Endodermal cell (in vitro differentiated cells): ENCODE results near the gene DLX1. TPM values are rescaled to one million over a fixed set of nuclear protein-coding genes. Genes with fewer than 3 reads are reported as not detected.

Experiments
- DNase-seq: peaks from one replicate; pipeline ENCODE4 v3.0.0-alpha.2; 2017
- H3K27ac ChIP-seq: 2 replicates; pipeline ENCODE4 v1.5.1; 2013; ENCODE audit warnings: mild to moderate bottlenecking, low read depth, low read length, moderate library complexity
- H3K27me3 ChIP-seq: 2 replicates; pipeline ENCODE4 v1.6.1; 2013; ENCODE audit warnings: mild to moderate bottlenecking, low read length, moderate library complexity; ENCODE audit not compliant: insufficient read depth, control insufficient read depth, poor library complexity, severe bottlenecking
- H3K36me3 ChIP-seq: 2 replicates; pipeline ENCODE4 v1.7.0; 2013; ENCODE audit warnings: mild to moderate bottlenecking, low read length, moderate library complexity; ENCODE audit not compliant: control insufficient read depth, insufficient read depth
- H3K4me1 ChIP-seq: one replicate; pipeline ENCODE4 v1.7.0; 2013; ENCODE audit warnings: low read length; ENCODE audit not compliant: control insufficient read depth, insufficient read depth
- H3K4me3 ChIP-seq: 2 replicates; pipeline ENCODE4 v1.5.1; 2013; ENCODE audit warnings: mild to moderate bottlenecking, low read length, moderate library complexity
- H3K9ac ChIP-seq: 2 replicates; pipeline ENCODE4 v1.6.1; 2013; ENCODE audit warnings: mild to moderate bottlenecking, low read length, moderate library complexity; ENCODE audit not compliant: poor library complexity, severe bottlenecking; ENCODE audit errors: extremely low read depth
- H3K9me3 ChIP-seq: 2 replicates; pipeline ENCODE4 v1.6.1; 2013; ENCODE audit warnings: mild to moderate bottlenecking, low read length, moderate library complexity; ENCODE audit not compliant: control insufficient read depth
- H3K27ac Mint-ChIP-seq: 2 replicates; pipeline ENCODE4 v1.8.0; 2020; ENCODE audit warnings: mixed read lengths
- H3K27me3 Mint-ChIP-seq: 2 replicates; pipeline ENCODE4 v1.8.0; 2021; ENCODE audit warnings: mild to moderate bottlenecking, mixed read lengths; ENCODE audit not compliant: insufficient read depth
- H3K36me3 Mint-ChIP-seq: 2 replicates; pipeline ENCODE4 v1.8.0; 2020; ENCODE audit warnings: low read depth, mixed read lengths
- H3K4me1 Mint-ChIP-seq: 2 replicates; pipeline ENCODE4 v1.8.0; 2020; ENCODE audit warnings: mixed read lengths
- H3K4me3 Mint-ChIP-seq: 2 replicates; pipeline ENCODE4 v1.8.0; 2020; ENCODE audit warnings: mild to moderate bottlenecking, moderate library complexity, mixed read lengths
- H3K9me3 Mint-ChIP-seq: 2 replicates; pipeline ENCODE4 v1.8.0; 2020; ENCODE audit warnings: mild to moderate bottlenecking, mixed read lengths
- WGBS, 2 experiments: methylation state at CpG; one replicate each; pipeline versions ENCODE4 v1.1.5 to v1.1.7; 2013; ENCODE audit warnings: missing lambda C conversion rate in 2 of 2, mixed read lengths in 1 of 2; ENCODE audit not compliant: insufficient coverage in 1 of 2, insufficient read length in 1 of 2; 5-methylcytosine and 5-hydroxymethylcytosine counted together
- total RNA-seq, 2 donors: library from RNA; stranded (reverse); fragmentation: NEBNext Ultra II Directional in 1 of 2; extraction: Animal tissue kit (Norgen Biotek cat#: 25700) in 1 of 2; gene quantifications; 2 replicates in 1 of 2; 3 replicates in 1 of 2; pipeline ENCODE4 v1.2.1, GENCODE V29; 2021
- TF ChIP-seq, protein P1 (sequence below): fragments of 200-600 bp; sonication (generic); conservative IDR thresholded peaks from 2 replicates; pipeline ENCODE4 v1.5.0; 2021; ENCODE audit warnings: antibody characterized with exemption, mild to moderate bottlenecking

Gene DLX1
- total RNA-seq, 2 donors from 2014 or later, result not detected

DNA sequence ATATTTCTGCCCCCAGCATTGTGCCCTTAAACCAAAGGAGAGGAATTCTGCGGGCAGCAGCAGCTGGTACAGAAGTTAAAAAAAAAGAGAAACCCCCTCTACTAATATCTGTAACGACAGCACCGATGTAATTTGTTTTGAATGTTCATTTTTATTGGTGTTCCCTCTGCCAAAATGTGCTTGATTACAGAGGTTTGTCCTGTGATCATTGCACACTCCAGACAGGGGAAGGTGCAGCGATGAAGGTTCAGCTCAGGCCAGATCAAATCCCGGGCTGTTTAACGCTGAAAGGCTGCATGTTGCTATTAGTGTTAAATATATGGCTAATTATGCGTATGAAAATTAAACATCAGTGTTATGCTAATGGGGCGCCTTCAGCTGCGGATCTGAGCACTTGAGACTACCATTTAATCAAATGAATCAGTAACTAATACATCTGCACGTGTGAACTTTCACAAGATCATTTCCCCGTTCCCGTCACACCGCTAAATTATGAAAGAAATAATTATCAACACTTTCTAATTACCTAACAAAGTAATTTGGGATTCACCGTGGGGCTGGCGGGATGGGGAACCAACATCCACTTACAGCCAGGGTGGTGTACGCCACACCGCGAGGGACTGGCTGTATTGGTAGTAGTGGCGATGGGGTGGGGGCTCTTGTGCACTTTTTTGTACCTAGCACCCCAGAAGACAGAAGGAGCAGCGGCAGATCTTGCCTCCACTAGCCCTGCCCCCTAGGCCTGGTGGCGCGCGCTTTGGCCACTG lies 1.5 kb upstream of the DLX1 start:
- TF ChIP-seq, protein P1, sequence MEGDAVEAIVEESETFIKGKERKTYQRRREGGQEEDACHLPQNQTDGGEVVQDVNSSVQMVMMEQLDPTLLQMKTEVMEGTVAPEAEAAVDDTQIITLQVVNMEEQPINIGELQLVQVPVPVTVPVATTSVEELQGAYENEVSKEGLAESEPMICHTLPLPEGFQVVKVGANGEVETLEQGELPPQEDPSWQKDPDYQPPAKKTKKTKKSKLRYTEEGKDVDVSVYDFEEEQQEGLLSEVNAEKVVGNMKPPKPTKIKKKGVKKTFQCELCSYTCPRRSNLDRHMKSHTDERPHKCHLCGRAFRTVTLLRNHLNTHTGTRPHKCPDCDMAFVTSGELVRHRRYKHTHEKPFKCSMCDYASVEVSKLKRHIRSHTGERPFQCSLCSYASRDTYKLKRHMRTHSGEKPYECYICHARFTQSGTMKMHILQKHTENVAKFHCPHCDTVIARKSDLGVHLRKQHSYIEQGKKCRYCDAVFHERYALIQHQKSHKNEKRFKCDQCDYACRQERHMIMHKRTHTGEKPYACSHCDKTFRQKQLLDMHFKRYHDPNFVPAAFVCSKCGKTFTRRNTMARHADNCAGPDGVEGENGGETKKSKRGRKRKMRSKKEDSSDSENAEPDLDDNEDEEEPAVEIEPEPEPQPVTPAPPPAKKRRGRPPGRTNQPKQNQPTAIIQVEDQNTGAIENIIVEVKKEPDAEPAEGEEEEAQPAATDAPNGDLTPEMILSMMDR, result no peak
- Mint-ChIP-seq H3K27ac (no peak overlapping the region), H3K36me3 (no peaks in the 10 kb centered on the region), H3K4me1 (peaks cover 56% of the 10 kb centered on the region), H3K4me3 (peak overlapping the region; percentile 53), H3K9me3 (no peaks in the 10 kb centered on the region), H3K27me3 (peaks cover 100% of the 10 kb centered on the region)
- 2 to 3% methylated on average over 6 to 23 of the region's 23 CpGs for WGBS, 2 experiments
- Histone ChIP-seq H3K27me3 (peaks cover 100% of the 10 kb centered on the region), H3K4me3 (no peak overlapping the region), H3K9me3 (no peaks in the 10 kb centered on the region), H3K9ac (no peak overlapping the region), H3K4me1 (peaks cover 11% of the 10 kb centered on the region), H3K27ac (no peak overlapping the region), H3K36me3 (no peaks in the 10 kb centered on the region)
- no peak for DNase-seq

DNA sequence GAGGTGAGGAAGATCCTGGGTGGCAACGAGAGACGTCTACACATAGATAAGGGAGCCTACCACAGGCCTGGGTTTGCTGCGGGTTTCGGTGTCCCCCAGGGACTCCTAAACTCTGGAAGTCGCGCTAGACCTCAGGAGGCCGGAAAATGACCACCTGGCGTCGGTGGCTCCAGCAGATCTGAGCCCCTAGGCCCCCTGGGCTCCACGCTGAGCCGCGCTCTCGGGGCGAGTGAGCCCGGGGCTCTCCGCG lies 987 bp upstream of the DLX1 start:
- peaks cover 11% of the 10 kb centered on the region for H3K4me1 ChIP-seq
- no peak overlapping the region for H3K27ac ChIP-seq
- no peaks in the 10 kb centered on the region for H3K9me3 Mint-ChIP-seq
- peak overlapping the region; percentile 53 for H3K4me3 Mint-ChIP-seq
- no peaks in the 10 kb centered on the region for H3K36me3 Mint-ChIP-seq
- H3K9me3 ChIP-seq, result no peaks in the 10 kb centered on the region
- no peak overlapping the region for H3K27ac Mint-ChIP-seq
- TF ChIP-seq, protein P1, result no peak
- 1 to 3% methylated on average over 6 to 17 of the region's 17 CpGs for WGBS, 2 experiments
- DNase-seq, result peak; percentile 73
- peak overlapping the region; percentile 27 for H3K4me3 ChIP-seq
- H3K36me3 ChIP-seq, result no peaks in the 10 kb centered on the region
- peaks cover 56% of the 10 kb centered on the region for H3K4me1 Mint-ChIP-seq
- H3K9ac ChIP-seq, result no peak overlapping the region
- H3K27me3 Mint-ChIP-seq, result peaks cover 100% of the 10 kb centered on the region
- peaks cover 100% of the 10 kb centered on the region for H3K27me3 ChIP-seq

DNA sequence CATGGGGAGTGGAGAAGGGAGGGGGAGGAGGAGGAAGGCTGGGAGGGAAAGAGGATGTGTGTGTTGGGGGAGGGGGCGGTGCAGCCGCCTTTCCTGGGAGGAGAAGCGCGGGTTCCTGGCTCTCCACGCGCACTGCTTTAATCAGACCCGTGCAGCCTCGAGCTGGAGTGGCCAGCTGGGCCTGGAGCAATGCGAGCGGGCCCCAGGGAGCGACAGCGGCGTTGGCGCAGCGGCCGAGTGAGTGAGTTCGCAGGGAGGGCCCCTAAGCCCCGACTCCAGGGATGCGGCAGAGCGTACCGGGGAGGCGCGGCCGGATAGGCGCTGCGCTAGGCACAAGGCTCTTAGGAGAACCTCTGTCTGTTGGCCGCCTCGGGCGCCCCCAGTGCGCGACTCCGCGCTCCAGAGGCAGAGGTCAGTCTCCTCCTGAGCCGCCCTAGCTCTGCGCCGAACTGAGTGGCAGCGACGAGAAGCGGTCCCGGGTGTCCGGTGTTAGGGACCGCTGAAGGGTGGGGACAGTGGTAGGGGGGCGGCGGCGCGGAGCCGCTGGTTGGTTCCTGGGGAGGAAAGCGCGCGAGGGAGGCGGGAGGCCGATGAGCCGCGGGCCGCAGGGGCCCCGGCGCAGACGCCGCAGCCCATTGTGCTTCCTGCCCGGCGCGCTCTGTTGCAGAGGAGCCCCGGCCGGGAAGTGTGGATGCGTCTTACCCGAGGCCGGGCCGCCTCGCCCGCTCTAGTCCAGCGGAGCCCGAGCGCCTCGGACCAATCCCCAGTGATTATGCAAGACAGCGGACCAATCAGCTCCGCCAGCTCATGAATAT lies 455 bp upstream of the DLX1 start:
- Histone ChIP-seq H3K4me1 (peaks cover 11% of the 10 kb centered on the region), H3K36me3 (no peaks in the 10 kb centered on the region), H3K9me3 (no peaks in the 10 kb centered on the region), H3K27me3 (peaks cover 100% of the 10 kb centered on the region), H3K4me3 (peak overlapping the region; percentile 27), H3K9ac (no peak overlapping the region), H3K27ac (no peak overlapping the region)
- WGBS, 2 experiments, result 0% methylated on average over 9 to 76 of the region's 76 CpGs
- H3K27me3 Mint-ChIP-seq, result peaks cover 100% of the 10 kb centered on the region
- TF ChIP-seq, protein P1, result no peak
- no peaks in the 10 kb centered on the region for H3K36me3 Mint-ChIP-seq
- H3K9me3 Mint-ChIP-seq, result no peaks in the 10 kb centered on the region
- DNase-seq, result peak; percentile 97
- peaks cover 56% of the 10 kb centered on the region for H3K4me1 Mint-ChIP-seq
- H3K27ac Mint-ChIP-seq, result no peak overlapping the region
- H3K4me3 Mint-ChIP-seq, result peak overlapping the region; percentile 53
